GM12875 (cell line): Measurements from ENCODE around the gene MYL6.

Experiments
- H3K4me3 ChIP-seq: one replicate; pipeline ENCODE4 v1.5.1; 2011; ENCODE audit warnings: low read depth, low read length, control low read depth
- CTCF ChIP-seq: IDR thresholded peaks from 2 replicates; pipeline ENCODE4 v1.5.1; 2011; ENCODE audit warnings: low read depth, mild to moderate bottlenecking, control low read depth, inconsistent platforms, low read length, moderate library complexity, borderline replicate concordance; ENCODE audit not compliant: insufficient read depth

The MYL6 gene

DNA sequence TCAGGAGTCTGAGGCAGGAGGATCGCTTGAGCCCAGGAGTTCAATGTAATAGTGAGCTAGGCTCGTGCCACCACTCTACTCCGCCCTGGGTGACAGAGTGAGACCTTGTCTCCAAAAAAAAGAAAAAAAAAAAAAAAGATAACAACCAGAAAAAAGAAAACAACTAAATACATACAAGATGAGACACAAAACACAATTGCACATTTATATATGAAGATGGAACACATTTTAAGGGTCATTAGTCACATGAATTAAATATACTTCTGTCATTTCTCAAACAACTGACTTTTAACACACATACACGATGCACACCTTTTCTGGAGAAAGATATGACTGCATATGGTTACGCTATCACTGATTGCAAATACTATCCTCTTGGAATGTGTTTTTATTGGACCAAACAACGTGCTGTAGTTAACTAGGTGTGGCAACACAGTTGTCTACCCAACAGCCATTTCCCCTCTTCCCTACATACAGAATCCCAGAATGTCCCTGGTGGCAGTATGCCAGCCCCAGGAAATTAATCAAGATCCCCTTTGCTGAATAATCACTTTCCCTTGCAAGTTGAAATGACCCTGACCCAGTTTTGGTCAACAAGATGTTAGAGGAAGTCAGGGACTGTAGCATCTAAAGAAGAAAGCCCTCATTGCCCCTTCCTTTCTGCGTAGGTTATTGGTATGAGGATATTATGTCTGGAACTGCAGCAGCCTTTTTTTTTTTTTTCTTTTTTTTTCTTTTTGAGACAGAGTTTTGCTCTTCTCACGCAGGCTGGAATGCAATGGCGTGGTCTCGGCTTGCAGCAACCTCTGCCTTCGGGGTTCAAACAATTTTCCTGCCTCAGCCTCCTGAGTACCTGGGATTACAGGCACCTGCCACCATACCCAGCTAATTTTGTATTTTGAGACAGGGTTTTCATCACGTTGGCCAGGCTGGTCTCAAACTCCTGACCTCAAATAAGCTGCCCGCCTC lies 11.4 kb upstream of the MYL6 start:
- TF ChIP-seq CTCF = no peak
- H3K4me3 ChIP-seq = no peak overlapping the region

- no peak overlapping the region for H3K4me3 ChIP-seq
- TF ChIP-seq CTCF = no peak
Measured at GRCh38 chr12:56150563-56150962, 7.6 kb upstream of the MYL6 start.

- TF ChIP-seq CTCF = peak; percentile 69
- peak overlapping the region; percentile 73 for H3K4me3 ChIP-seq
Measured at GRCh38 chr12:56151672-56152131, 6.5 kb upstream of the MYL6 start.

GRCh38 chr12:56152132-56152755 lies 5.9 kb upstream of the MYL6 start, which contains the start of gene MYL6B:
Gene MYL6B (plus strand): TSS chr12:56152587. CDS start chr12:56153919, 1,332 bp downstream.
- TF ChIP-seq CTCF = no peak

GRCh38 chr12:56152756-56153677 lies 5.1 kb upstream of the MYL6 start:
- H3K4me3 ChIP-seq = peak overlapping the region; percentile 73
- no peak for TF ChIP-seq CTCF

More at GRCh38 chr12:56152132-56152755, 5.9 kb upstream of the MYL6 start, which contains the start of gene MYL6B:
- peak within 1 kb of the TSS; percentile 73 for H3K4me3 ChIP-seq

DNA sequence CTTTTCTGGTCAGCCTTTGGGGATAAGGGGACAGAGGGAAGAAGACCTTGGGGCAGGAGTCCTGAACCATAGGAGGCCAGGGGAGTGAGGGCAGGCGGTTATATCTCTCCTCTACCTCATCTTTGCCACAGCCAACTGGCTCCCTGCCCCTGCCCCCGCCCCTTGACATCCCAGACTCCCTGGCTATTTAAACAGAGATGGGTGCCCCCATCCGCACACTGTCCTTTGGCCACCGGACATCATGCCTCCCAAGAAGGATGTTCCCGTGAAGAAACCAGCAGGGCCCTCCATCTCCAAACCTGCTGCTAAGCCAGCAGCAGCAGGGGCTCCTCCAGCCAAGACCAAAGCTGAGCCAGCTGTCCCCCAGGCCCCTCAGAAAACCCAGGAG lies 4.5 kb upstream of the MYL6 start:
- no peak overlapping the region for H3K4me3 ChIP-seq
- TF ChIP-seq CTCF = no peak
